Activated B cell treated with CpG ODN at 0.5 μM for 24 hours (primary cell): ENCODE measurements around the gene PP2D1. TPM values are rescaled to one million over a fixed set of nuclear protein-coding genes. Genes with fewer than 3 reads are reported as not detected.

Experiments used
- ATAC-seq: fragments of 200-7000 bp; cut with Tn5 transposase; one replicate; pipeline ENCODE4 v1.10.0; 2021; ENCODE audit warnings: low read depth, mild to moderate bottlenecking, moderate library complexity
- CTCF ChIA-PET: fragments of 350-600 bp; sonication (Branson Sonifier 250); formaldehyde crosslinking; loops from one replicate; lab custom pipeline; 2021; ENCODE audit warnings: antibody characterized with exemption; lab: Charles Lee
- POLR2A ChIA-PET: fragments of 350-600 bp; sonication (Branson Sonifier 250); formaldehyde crosslinking; loops from one replicate; lab custom pipeline; 2021; ENCODE audit warnings: antibody characterized with exemption; lab: Charles Lee
- DNase-seq: peaks from one replicate; pipeline ENCODE4 v3.0.0; 2022
- H3K27ac Mint-ChIP-seq: one replicate; pipeline ENCODE4 v1.8.0; 2020; ENCODE audit warnings: mixed read lengths
- H3K27me3 Mint-ChIP-seq: one replicate; pipeline ENCODE4 v1.8.0; 2021; ENCODE audit warnings: mixed read lengths
- H3K36me3 Mint-ChIP-seq: one replicate; pipeline ENCODE4 v1.8.0; 2021; ENCODE audit warnings: low read depth, mixed read lengths
- H3K4me1 Mint-ChIP-seq: one replicate; pipeline ENCODE4 v1.8.0; 2021; ENCODE audit warnings: mixed read lengths
- H3K4me3 Mint-ChIP-seq: one replicate; pipeline ENCODE4 v1.8.0; 2020; ENCODE audit warnings: mild to moderate bottlenecking, mixed read lengths
- H3K9me3 Mint-ChIP-seq: one replicate; pipeline ENCODE4 v1.8.0; 2020; ENCODE audit warnings: mixed read lengths
- intact Hi-C: fragments of 100-400 bp; cut with micrococcal nuclease; formaldehyde crosslinking; loops from one replicate; pipeline ENCODE4 v1.15.1; 2024
- total RNA-seq: library from RNA; stranded (reverse); gene quantifications from 2 replicates; pipeline ENCODE4 v1.2.3, GENCODE V29; 2022
- TF ChIP-seq, protein P1 (sequence below): fragments of 200-600 bp; IDR thresholded peaks from one replicate; pipeline ENCODE4 v1.8.0; 2022; ENCODE audit warnings: antibody characterized with exemption, mild to moderate bottlenecking

PP2D1 gene
- total RNA-seq, 1 donor from 2014 or later = not detected

DNA sequence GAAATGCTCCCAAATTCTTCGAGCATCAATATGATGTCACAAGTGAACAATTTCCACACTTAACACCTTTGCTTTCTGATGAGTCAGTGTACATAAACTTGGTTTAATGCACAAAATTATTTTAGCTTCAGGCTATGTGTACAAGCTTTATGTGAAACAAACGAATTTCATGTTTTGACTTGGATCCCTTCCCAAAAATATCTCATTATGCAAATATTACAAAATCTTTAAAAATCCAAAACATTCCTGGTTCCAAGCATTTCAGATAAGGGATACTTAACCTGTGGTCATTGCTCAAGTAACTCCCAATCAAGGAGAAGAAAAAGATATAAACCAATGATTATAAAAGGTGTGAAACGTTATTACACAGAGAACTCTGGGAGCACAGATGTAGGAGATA is 40.0 kb downstream of the PP2D1 start:
- H3K27ac Mint-ChIP-seq = no peak overlapping the region
- H3K27me3 Mint-ChIP-seq = no peaks in the 10 kb centered on the region
- intact Hi-C loops = no loop called here
- H3K4me3 Mint-ChIP-seq = no peak overlapping the region
- peaks cover 27% of the 10 kb centered on the region for H3K4me1 Mint-ChIP-seq
- no peak for ATAC-seq
- peaks cover 59% of the 10 kb centered on the region for H3K36me3 Mint-ChIP-seq
- ChIA-PET POLR2A (no interaction called here), CTCF (no interaction called here)
- TF ChIP-seq, protein P1, sequence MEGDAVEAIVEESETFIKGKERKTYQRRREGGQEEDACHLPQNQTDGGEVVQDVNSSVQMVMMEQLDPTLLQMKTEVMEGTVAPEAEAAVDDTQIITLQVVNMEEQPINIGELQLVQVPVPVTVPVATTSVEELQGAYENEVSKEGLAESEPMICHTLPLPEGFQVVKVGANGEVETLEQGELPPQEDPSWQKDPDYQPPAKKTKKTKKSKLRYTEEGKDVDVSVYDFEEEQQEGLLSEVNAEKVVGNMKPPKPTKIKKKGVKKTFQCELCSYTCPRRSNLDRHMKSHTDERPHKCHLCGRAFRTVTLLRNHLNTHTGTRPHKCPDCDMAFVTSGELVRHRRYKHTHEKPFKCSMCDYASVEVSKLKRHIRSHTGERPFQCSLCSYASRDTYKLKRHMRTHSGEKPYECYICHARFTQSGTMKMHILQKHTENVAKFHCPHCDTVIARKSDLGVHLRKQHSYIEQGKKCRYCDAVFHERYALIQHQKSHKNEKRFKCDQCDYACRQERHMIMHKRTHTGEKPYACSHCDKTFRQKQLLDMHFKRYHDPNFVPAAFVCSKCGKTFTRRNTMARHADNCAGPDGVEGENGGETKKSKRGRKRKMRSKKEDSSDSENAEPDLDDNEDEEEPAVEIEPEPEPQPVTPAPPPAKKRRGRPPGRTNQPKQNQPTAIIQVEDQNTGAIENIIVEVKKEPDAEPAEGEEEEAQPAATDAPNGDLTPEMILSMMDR = no peak
- H3K9me3 Mint-ChIP-seq = no peaks in the 10 kb centered on the region
- DNase-seq = no peak

DNA sequence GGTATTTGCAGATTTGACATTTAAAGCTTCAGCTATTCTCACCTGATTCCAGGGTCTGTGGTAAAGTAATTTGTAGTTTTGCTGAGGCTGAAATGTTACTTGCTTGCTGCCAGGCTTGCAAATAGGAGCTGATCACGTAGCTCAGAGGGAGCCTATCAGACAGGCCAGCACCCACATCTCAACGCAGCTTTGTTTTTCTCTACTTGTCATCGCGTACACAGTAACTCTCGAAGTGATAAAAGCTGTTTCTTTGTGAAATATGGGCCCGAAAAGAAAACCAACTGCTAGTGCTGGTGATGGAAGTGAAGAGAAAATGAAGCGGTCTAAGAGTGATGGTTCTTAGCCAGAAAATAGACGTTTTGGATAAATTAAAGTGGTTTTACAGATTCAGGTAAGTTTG is 41.7 kb downstream of the PP2D1 start:
- DNase-seq (no peak), ATAC-seq (no peak)
- H3K27ac Mint-ChIP-seq = no peak overlapping the region
- TF ChIP-seq, protein P1 = no peak
- ChIA-PET POLR2A (no interaction called here), CTCF (no interaction called here)
- H3K36me3 Mint-ChIP-seq = peaks cover 55% of the 10 kb centered on the region
- H3K4me3 Mint-ChIP-seq = no peak overlapping the region
- H3K9me3 Mint-ChIP-seq = no peaks in the 10 kb centered on the region
- intact Hi-C loops = no loop called here
- H3K27me3 Mint-ChIP-seq = no peaks in the 10 kb centered on the region
- H3K4me1 Mint-ChIP-seq = peaks cover 36% of the 10 kb centered on the region

DNA sequence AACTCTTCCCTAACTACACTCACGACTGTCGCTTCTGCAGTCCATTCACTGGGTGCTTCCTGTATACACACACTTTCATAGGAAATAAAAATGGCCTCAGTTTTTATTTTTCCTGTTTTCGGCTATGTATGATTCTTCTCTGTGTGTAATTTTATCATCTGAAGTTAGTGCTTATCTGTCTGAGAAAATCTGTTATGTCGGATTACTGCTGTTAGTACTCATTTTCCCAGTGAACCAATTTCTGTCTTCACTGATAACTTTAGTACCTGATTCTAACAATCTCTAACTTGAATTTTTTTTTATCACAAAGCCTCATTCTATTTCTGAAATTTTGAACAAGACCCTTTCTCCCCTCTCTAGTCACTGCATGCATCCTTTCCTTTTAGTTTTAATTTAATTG is 44.3 kb downstream of the PP2D1 start:
- intact Hi-C loops = no loop called here
- ChIA-PET POLR2A (no interaction called here), CTCF (no interaction called here)
- Mint-ChIP-seq H3K4me3 (no peak overlapping the region), H3K4me1 (peaks cover 41% of the 10 kb centered on the region), H3K36me3 (peaks cover 47% of the 10 kb centered on the region), H3K27ac (no peak overlapping the region), H3K27me3 (no peaks in the 10 kb centered on the region), H3K9me3 (no peaks in the 10 kb centered on the region)
- no peak for DNase-seq
- ATAC-seq = no peak
- TF ChIP-seq, protein P1 = no peak

DNA sequence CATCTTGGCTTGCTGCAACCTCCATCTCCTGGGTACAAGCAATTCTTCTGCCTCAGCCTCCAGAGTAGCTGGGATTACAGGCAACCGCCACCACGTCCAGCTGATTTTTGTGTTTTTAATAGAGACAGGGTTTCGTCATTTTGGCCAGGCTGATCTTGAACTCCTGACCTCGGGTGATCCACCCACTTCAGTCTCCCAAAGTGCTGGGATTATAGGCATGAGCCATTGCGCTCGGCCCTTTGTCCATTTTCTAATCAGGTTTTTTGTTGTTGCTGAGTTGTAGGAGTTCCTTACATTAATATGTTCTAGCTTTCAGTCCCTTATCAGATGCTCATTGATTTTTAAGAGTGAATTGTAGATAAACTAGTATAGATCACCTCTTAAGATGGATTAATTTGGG is 44.9 kb downstream of the PP2D1 start:
- Mint-ChIP-seq H3K4me3 (no peak overlapping the region), H3K4me1 (peaks cover 41% of the 10 kb centered on the region), H3K9me3 (no peaks in the 10 kb centered on the region), H3K36me3 (peaks cover 47% of the 10 kb centered on the region), H3K27me3 (no peaks in the 10 kb centered on the region), H3K27ac (no peak overlapping the region)
- no peak for DNase-seq
- no peak for ATAC-seq
- TF ChIP-seq, protein P1 = no peak
- intact Hi-C loops = no loop called here
- POLR2A ChIA-PET = no interaction called here
- CTCF ChIA-PET = no interaction called here

DNA sequence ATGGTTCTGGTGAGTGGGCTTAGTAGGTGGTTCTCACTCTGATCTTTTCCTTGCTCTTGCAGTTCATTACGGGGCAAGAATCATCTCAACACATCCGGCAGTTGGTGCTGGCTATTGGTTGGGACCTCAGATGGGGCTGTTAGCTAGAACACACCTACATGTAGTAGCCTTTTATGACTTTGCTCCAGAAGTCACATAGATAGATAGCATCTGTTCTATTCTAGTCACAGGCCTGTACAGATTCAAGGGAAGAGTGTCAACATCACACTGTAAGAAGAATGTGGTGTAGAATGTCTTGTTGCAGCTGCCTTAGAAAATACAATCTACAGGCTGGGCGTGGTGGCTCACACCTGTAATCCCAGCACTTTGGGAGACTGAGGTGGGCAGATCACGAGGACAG is 50.1 kb downstream of the PP2D1 start:
- Mint-ChIP-seq H3K4me1 (peaks cover 44% of the 10 kb centered on the region), H3K9me3 (no peaks in the 10 kb centered on the region), H3K27ac (no peak overlapping the region), H3K27me3 (no peaks in the 10 kb centered on the region), H3K36me3 (peaks cover 57% of the 10 kb centered on the region), H3K4me3 (no peak overlapping the region)
- ChIA-PET CTCF (no interaction called here), POLR2A (no interaction called here)
- TF ChIP-seq, protein P1 = no peak
- DNase-seq (no peak), ATAC-seq (no peak)
- intact Hi-C loops = no loop called here
